ENCODE data around the gene QARS1. TPM values are rescaled to one million over a fixed set of nuclear protein-coding genes. Genes with fewer than 3 reads are reported as not detected.

The QARS1 gene
- total and polyA plus RNA-seq, 2 of the 13 experiments (the other 11 are each of a cell fraction or from before 2014, with no cell fraction given), result 307 to 327 TPM

DNA sequence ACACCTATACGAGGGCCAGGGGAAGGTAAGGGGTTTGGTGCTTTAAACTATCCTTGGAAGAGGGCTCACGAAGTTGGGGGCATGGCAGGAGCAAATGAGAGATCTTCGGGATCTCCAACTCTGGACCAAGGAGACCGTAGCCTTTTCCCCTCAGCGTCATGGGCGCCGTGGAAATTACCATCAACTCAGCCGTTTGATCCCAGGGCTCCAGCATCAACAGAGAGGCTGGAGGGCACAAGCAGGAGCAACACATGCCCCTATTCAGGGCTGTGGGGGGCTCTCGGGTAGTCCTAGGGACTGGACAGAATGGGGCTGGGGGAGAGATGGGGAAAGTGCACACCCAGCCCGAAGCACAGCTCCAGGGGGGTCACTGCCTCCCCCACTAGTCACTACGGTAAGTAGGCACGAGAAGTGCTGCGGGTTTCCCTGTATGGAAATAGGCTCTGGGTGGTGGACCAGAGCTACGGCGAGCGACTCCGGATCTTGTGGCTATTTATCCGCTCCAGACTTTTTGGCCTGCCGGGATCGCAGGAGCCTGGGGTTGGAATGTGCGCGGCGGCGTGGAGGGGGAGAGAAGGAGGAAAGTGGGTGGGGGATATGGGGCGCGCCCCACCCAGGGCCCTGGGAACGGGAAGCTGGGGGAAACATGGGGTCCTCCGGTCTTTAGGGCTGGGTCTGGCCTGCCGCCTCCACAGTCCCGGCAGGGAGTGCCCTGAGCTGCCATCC lies 28.8 kb upstream of the QARS1 start (continued):
- peak; percentile 36; the same call in 1 of the 2 replicates for TF ChIP-seq ZNF350 (CRISPR knock-in tag; IDR thresholded peaks at IDR 0.05; ENCODE audit: borderline replicate concordance, low read depth)
- no peak for TF ChIP-seq NFIB (CRISPR knock-in tag; IDR thresholded peaks at IDR 0.05; ENCODE audit: borderline replicate concordance)
- TF ChIP-seq THRA (CRISPR knock-in tag; IDR thresholded peaks at IDR 0.05; ENCODE audit: borderline replicate concordance), result 0 out of 2 replicates have a peak, but pooled peaks have one; percentile 28
- TF ChIP-seq PHF8 (CRISPR knock-in tag; IDR thresholded peaks at IDR 0.05), result peak; percentile 46; the same call in 1 of the 2 replicates
- TF ChIP-seq RBM39 (IDR thresholded peaks at IDR 0.05; ENCODE audit: low read depth, low read length, poor library complexity, severe bottlenecking), result peak; percentile 4
- TF ChIP-seq POLR2A (IDR thresholded peaks at IDR 0.05; ENCODE audit: insufficient read depth in 1 of 2, low read depth in 2 of 2, low read length in 2 of 2), result peak in 1 of 2 experiments; percentile 31; a peak in 1 of 4 replicates
- TF ChIP-seq ZBTB7A (CRISPR knock-in tag; IDR thresholded peaks at IDR 0.05), result peak; percentile 27; the same call in 1 of the 2 replicates
- TF ChIP-seq AHR (CRISPR knock-in tag; IDR thresholded peaks at IDR 0.05), result no peak
- no peak for TF ChIP-seq EHMT2 (IDR thresholded peaks at IDR 0.05; ENCODE audit: borderline replicate concordance, low read depth, low read length)
- peak; percentile 70 for TF ChIP-seq POLR2G (IDR thresholded peaks at IDR 0.05; ENCODE audit: low read depth, low read length)
- TF ChIP-seq MAZ (IDR thresholded peaks at IDR 0.05; ENCODE audit: borderline replicate concordance, low read depth, low read length), result peak; percentile 83; the same call in 1 of the 2 replicates
- TF ChIP-seq MAZ (CRISPR knock-in tag; IDR thresholded peaks at IDR 0.05; ENCODE audit: low read depth), result no peak; the same call in 1 of the 2 replicates
- TF ChIP-seq XRCC5 (optimal IDR thresholded peaks at IDR 0.05; ENCODE audit: low read length), result peak; percentile 80
- TF ChIP-seq HMG20A (CRISPR knock-in tag; IDR thresholded peaks at IDR 0.05; ENCODE audit: borderline replicate concordance), result no peak; the same call in 1 of the 2 replicates
- no peak for TF ChIP-seq ZNF776 (CRISPR knock-in tag; IDR thresholded peaks at IDR 0.05)
- TF ChIP-seq ZNF282 (IDR thresholded peaks at IDR 0.05; ENCODE audit: partially characterized antibody), result no peak
- TF ChIP-seq FOXP1 (IDR thresholded peaks at IDR 0.05), result no peak
- no peak for TF ChIP-seq FOXP1 (CRISPR knock-in tag; IDR thresholded peaks at IDR 0.05)
- TF ChIP-seq MIER2 (CRISPR knock-in tag; IDR thresholded peaks at IDR 0.05), result no peak
- TF ChIP-seq SAP130 (CRISPR knock-in tag; IDR thresholded peaks at IDR 0.05; ENCODE audit: low read depth), result peak; percentile 31
- TF ChIP-seq, protein P1, sequence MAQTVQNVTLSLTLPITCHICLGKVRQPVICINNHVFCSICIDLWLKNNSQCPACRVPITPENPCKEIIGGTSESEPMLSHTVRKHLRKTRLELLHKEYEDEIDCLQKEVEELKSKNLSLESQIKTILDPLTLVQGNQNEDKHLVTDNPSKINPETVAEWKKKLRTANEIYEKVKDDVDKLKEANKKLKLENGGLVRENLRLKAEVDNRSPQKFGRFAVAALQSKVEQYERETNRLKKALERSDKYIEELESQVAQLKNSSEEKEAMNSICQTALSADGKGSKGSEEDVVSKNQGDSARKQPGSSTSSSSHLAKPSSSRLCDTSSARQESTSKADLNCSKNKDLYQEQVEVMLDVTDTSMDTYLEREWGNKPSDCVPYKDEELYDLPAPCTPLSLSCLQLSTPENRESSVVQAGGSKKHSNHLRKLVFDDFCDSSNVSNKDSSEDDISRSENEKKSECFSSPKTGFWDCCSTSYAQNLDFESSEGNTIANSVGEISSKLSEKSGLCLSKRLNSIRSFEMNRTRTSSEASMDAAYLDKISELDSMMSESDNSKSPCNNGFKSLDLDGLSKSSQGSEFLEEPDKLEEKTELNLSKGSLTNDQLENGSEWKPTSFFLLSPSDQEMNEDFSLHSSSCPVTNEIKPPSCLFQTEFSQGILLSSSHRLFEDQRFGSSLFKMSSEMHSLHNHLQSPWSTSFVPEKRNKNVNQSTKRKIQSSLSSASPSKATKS (CRISPR knock-in tag; IDR thresholded peaks at IDR 0.05), result no peak
- 0 out of 2 replicates have a peak, but pooled peaks have one; percentile 19 for TF ChIP-seq SIN3B (IDR thresholded peaks at IDR 0.05; ENCODE audit: low read length)
- TF ChIP-seq ZBTB7B (CRISPR knock-in tag; IDR thresholded peaks at IDR 0.05), result 0 out of 2 replicates have a peak, but pooled peaks have one; percentile 24
- no peak for TF ChIP-seq CBX1 (IDR thresholded peaks at IDR 0.05; ENCODE audit: low read depth)
- TF ChIP-seq ELF1 (CRISPR knock-in tag; IDR thresholded peaks at IDR 0.05), result no peak
- TF ChIP-seq CREB1 (IDR thresholded peaks at IDR 0.05), result no peak
- TF ChIP-seq CREB1 (CRISPR knock-in tag; IDR thresholded peaks at IDR 0.05), result 0 out of 2 replicates have a peak, but pooled peaks have one; percentile 4
